ENCODE measurements around the gene SLC8A1. TPM values are rescaled to one million over a fixed set of nuclear protein-coding genes. Genes with fewer than 3 reads are reported as not detected.

SLC8A1 gene
- total RNA-seq, 1 experiment from 2014 or later, result 1.7 TPM

- no peak overlapping the region for H3K56ac ChIP-seq (ENCODE audit: insufficient read length, low read depth, low read length)
- H3T11ph ChIP-seq (ENCODE audit: low read length), result no peak overlapping the region
- no peak overlapping the region for H2BK5ac ChIP-seq (ENCODE audit: insufficient read length, low read length)
- Mint-ChIP-seq H3K27me3 (ENCODE audit: low read depth) (no peaks in the 10 kb centered on the region), H3K4me3 (no peak overlapping the region), H3K27ac (no peak overlapping the region), H3K9me3 (no peaks in the 10 kb centered on the region; a peak in 1 of 5 replicates), H3K4me1 (peaks cover 10 to 13% of the 10 kb centered on the region in 2 experiments), H3K36me3 (ENCODE audit: insufficient read depth in 1 of 3, low read depth in 3 of 3) (no peaks in the 10 kb centered on the region)
- no peaks in the 10 kb centered on the region for H3K27me3 ChIP-seq (ENCODE audit: insufficient read depth, low read length)
- H2BK12ac ChIP-seq (ENCODE audit: insufficient read length, low read depth, low read length), result no peak overlapping the region
- H3K4me2 ChIP-seq (ENCODE audit: insufficient read depth, insufficient read length, low read length), result no peak overlapping the region
- H2AFZ ChIP-seq (ENCODE audit: low read length), result no peak overlapping the region
- no peak overlapping the region for H4K8ac ChIP-seq (replicated peaks; ENCODE audit: insufficient read length, low read depth, low read length)
- no peaks in the 10 kb centered on the region for H3K4me1 ChIP-seq (ENCODE audit: insufficient read depth, low read length)
- H3K4ac ChIP-seq (ENCODE audit: low read depth, low read length), result no peak overlapping the region
- WGBS (ENCODE audit: extremely low coverage, insufficient read length, low lambda C conversion rate), result no CpG with 5 or more reads among the region's 4 CpGs
- H4K5ac ChIP-seq (ENCODE audit: insufficient read length, low read depth, low read length), result no peak overlapping the region
- no peak overlapping the region for H4K91ac ChIP-seq (ENCODE audit: insufficient read length, low read depth, low read length)
- no peak overlapping the region for H3K18ac ChIP-seq (ENCODE audit: insufficient read length, low read depth, low read length)
- no peak for TF ChIP-seq CTCF (conservative IDR thresholded peaks at IDR 0.05)
- no peak overlapping the region for H2AK5ac ChIP-seq (ENCODE audit: insufficient read length, low read length)
- H4K20me1 ChIP-seq (ENCODE audit: control insufficient read depth, insufficient read depth, insufficient read length), result no peaks in the 10 kb centered on the region
- H2BK120ac ChIP-seq (ENCODE audit: low read depth, low read length, poor library complexity, severe bottlenecking), result no peak overlapping the region
- no peaks in the 10 kb centered on the region for H3K23me2 ChIP-seq (ENCODE audit: insufficient read length, low read depth, low read length, poor library complexity, severe bottlenecking)
- H3K79me1 ChIP-seq (ENCODE audit: insufficient read depth, low read depth, low read length, poor library complexity, severe bottlenecking), result no peaks in the 10 kb centered on the region
- no peak for DNase-seq
- H3K9ac ChIP-seq (ENCODE audit: extremely low read depth, insufficient read length, low read length), result no peak overlapping the region
- H2BK20ac ChIP-seq (ENCODE audit: low read depth, low read length, poor library complexity, severe bottlenecking), result no peak overlapping the region
- no peak overlapping the region for H2BK15ac ChIP-seq (ENCODE audit: low read depth, low read length)
- no peak overlapping the region for H3K27ac ChIP-seq (ENCODE audit: insufficient read length, low read depth, low read length)
- H3K9me3 ChIP-seq (ENCODE audit: control insufficient read depth, low read depth, low read length), result no peaks in the 10 kb centered on the region
- H3K23ac ChIP-seq (ENCODE audit: insufficient read length, low read depth, low read length), result no peak overlapping the region
- H3K14ac ChIP-seq (ENCODE audit: insufficient read depth, low read length), result no peak overlapping the region
- H3K79me2 ChIP-seq (ENCODE audit: insufficient read depth, low read length), result no peaks in the 10 kb centered on the region
Measured at GRCh38 chr2:40130251-40130994, 321.5 kb downstream of the SLC8A1 start.

Measured in H9 (cell line).